ENCODE data around the gene ST8SIA4. TPM values are rescaled to one million over a fixed set of nuclear protein-coding genes. Genes with fewer than 3 reads are reported as not detected.

ST8SIA4 gene
- total and polyA plus RNA-seq, 11 donors = 0.87 to 17.7 (median 4.3) TPM

- H3K27ac ChIP-seq = no peak overlapping the region
- DNase-seq (no peak), ATAC-seq (no peak)
- no peaks in the 10 kb centered on the region for H3K9me3 ChIP-seq
- H3K4me1 ChIP-seq = peaks cover 0 to 9% (median 0%) of the 10 kb centered on the region in 12 donors
- no peaks in the 10 kb centered on the region for H3K36me3 ChIP-seq
- TF ChIP-seq POLR2A (IDR thresholded peaks at IDR 0.05) = no peak
- TF ChIP-seq CTCF (IDR thresholded peaks at IDR 0.05) = no peak
- no peak overlapping the region for H3K4me3 ChIP-seq
- no peaks in the 10 kb centered on the region for H3K27me3 ChIP-seq
- intact Hi-C loops (cut with DNase I) = loop anchor here in 1 of 10 donors (10.0 kb wide), 1 partner anchor 133 kb away; the partner anchor contains the start of gene ST8SIA4
- WGBS, 4 donors = 86 to 91% (median 89%) methylated on average over 3 of the region's 3 CpGs
Measured at GRCh38 chr5:100772006-100772405, 131.1 kb downstream of the ST8SIA4 start.

DNA sequence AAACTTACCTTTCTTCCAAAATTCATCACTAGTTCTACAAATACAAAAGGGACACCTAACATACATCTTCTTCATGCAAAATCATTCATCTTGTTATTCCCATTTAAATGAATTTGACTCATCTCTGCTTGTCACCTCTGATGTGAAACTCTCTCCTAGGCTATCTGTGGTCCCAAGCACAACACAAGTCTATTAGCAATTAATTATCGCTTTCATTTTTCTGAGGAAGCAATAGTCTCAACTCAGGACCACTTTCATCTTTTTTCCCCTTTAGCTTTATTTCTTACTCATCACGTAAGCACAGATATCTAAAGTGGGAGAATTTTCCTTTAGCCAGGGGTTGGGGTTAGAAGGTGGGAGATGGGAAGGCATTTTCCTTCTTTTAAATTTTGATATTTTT lies 131.9 kb downstream of the ST8SIA4 start:
- no peaks in the 10 kb centered on the region for H3K36me3 ChIP-seq
- TF ChIP-seq CTCF (IDR thresholded peaks at IDR 0.05) (no peak), POLR2A (IDR thresholded peaks at IDR 0.05) (no peak)
- no peak for ATAC-seq
- 50 to 77% (median 73%) methylated on average over 2 of the region's 2 CpGs for WGBS, 4 donors
- H3K4me3 ChIP-seq = no peak overlapping the region
- peaks cover 0 to 1% (median 0%) of the 10 kb centered on the region in 12 donors for H3K4me1 ChIP-seq
- no peak for DNase-seq
- intact Hi-C loops (cut with DNase I) = loop anchor here in 1 of 10 donors (10.0 kb wide), 1 partner anchor 134 kb away; the partner anchor contains the start of gene ST8SIA4
- no peaks in the 10 kb centered on the region for H3K27me3 ChIP-seq
- no peak overlapping the region for H3K27ac ChIP-seq
- H3K9me3 ChIP-seq = no peaks in the 10 kb centered on the region

DNA sequence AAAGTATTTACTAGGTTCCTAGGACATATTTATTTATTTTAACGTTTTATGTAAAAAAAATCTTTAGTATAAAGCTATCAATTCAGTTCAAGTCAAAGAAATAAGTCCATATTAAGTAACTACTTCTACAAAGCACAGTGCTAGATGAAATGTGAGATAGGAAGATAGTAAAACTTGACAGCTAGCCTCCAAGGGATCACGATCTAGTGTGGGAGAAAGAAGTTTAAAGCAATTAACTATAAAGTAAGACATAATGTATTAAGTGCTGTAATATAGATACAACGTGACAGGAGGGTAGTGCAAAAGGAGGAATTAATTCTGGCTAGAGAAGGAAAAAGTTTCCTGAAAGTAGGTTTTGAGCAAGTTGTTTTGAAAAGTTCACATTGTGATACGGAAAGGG lies 134.9 kb downstream of the ST8SIA4 start:
- no peak for DNase-seq
- H3K27ac ChIP-seq = no peak overlapping the region
- TF ChIP-seq POLR2A (IDR thresholded peaks at IDR 0.05) (no peak), CTCF (IDR thresholded peaks at IDR 0.05) (no peak)
- no peaks in the 10 kb centered on the region for H3K9me3 ChIP-seq
- no peak overlapping the region for H3K4me3 ChIP-seq
- no peak for ATAC-seq
- H3K27me3 ChIP-seq = no peaks in the 10 kb centered on the region
- WGBS, 4 donors = 80 to 87% (median 83%) methylated on average over 4 of the region's 4 CpGs
- no peaks in the 10 kb centered on the region for H3K36me3 ChIP-seq
- no peaks in the 10 kb centered on the region for H3K4me1 ChIP-seq
- intact Hi-C loops (cut with DNase I) = no loop called here

- Histone ChIP-seq H3K4me3 (no peak overlapping the region), H3K9me3 (no peaks in the 10 kb centered on the region), H3K4me1 (no peaks in the 10 kb centered on the region), H3K27ac (no peak overlapping the region), H3K36me3 (no peaks in the 10 kb centered on the region), H3K27me3 (no peaks in the 10 kb centered on the region)
- intact Hi-C loops (cut with DNase I) = no loop called here
- WGBS, 4 donors = 82 to 89% (median 85%) methylated on average over 1 of the region's 1 CpG
- TF ChIP-seq POLR2A (IDR thresholded peaks at IDR 0.05) = no peak
- TF ChIP-seq CTCF (IDR thresholded peaks at IDR 0.05) = no peak
- no peak for DNase-seq
- no peak for ATAC-seq
Measured at GRCh38 chr5:100762995-100763394, 140.1 kb downstream of the ST8SIA4 start.

Measured in heart left ventricle (tissue), 16 donors.